Middle frontal gyrus (tissue), 1 donor: ENCODE data around the gene ITGA5.
A peak's percentile ranks its signal among the peaks of the same experiment; 100 is the strongest.

Source experiments
- DNase-seq: peaks from one replicate; pipeline ENCODE4 v3.0.0-alpha.2; 2015; ENCODE audit warnings: low spot score; ENCODE audit errors: extremely low spot score

Gene ITGA5

DNA sequence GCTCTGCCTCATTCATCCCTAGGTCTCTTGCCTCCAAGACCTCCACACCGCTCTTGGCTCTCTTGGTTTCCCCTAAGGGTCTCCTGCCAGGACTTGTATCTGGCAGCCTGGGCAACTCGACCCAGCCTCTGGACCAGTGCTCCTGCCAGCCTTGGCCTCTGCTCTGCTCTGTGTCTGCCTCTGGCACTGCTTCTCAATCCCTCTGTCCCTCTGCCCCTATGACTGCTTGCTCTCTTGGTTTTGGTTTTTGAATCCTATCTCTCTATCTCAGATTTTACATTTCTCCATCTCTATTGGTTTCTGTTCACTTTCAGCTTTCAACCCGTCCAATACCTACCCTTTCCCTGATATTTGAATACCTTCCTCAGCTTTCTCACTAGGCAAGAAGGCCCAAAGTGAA lies 6.3 kb downstream of the ITGA5 start:
- DNase-seq, result no peak

DNA sequence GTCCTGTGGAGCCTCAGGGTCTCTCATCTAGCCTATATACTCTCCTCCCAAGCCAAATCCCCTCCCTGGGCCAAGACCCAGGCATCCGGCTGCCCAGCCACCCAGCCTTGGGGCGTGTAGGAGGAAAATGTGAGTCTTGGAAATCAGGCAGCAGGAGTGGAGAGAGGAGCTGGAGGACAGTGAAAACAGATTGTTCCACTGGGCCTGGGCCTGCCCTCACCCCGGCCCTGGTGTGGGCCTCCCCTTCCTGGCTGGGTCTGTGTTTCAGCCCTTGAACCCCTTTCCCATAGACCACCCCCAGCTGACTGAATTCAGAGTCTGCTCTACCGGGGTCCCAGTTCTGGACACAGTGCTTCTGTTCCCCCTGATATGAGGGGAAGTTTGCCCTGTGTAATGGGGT lies 6.7 kb downstream of the ITGA5 start:
- DNase-seq, result no peak

- no peak for DNase-seq
Measured at GRCh38 chr12:54411391-54412241, 7.5 kb downstream of the ITGA5 start.

DNA sequence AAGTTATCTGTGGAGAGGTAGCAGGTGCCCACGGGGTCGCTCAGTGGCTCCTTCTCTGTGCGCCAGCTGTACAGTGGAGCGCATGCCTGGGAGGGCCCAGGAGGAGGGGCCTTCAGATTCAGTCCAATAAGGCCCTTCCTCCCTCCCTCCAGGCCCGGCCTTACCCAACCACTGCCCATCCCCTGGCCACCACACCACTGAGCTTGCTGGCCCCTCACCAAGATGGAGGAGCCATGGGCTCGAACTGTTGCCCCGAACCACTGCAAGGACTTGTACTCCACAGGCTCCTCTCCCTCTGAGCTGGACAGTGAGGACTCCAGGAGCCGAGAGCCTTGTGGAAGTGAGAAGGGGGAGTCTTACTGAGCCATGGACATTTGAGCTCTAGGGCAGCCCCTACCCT lies 9.8 kb downstream of the ITGA5 start:
- DNase-seq, result no peak

DNA sequence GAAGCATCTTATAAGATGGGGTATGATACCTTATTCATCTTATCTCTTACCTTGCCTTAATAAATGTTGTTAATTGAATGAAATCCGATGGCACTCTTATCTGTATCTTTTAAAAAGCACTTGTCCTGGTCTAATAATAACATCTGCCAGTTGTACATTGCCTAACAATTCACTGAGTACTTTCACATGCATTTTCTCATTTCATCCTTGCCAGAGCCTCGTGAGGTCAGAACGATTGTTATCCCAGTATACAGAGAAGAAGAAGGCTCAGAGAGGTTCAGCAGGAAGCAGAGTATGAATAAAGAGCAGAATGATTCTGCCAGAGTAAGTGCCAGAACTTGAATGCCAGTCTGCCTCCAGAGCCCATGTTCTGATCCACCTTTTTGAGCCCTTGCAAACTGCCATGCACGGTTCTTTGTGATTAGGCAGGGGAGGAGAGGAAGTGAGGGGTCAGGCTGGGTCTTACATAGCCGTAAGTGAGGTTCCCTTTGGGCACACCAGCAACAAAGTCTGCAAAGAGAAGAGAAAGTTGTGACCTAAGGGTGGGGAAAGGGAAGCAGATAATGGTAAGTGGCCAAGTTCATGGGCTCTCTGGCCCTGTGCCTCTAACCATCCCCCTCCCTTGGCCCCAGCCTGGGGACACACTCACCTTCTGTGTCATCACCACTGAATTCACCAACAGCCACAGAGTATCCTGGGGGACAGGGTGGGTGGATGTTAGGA lies 11.7 kb downstream of the ITGA5 start:
- no peak for DNase-seq

- no peak for DNase-seq
Measured at GRCh38 chr12:54405573-54405972, 13.5 kb downstream of the ITGA5 start.

DNA sequence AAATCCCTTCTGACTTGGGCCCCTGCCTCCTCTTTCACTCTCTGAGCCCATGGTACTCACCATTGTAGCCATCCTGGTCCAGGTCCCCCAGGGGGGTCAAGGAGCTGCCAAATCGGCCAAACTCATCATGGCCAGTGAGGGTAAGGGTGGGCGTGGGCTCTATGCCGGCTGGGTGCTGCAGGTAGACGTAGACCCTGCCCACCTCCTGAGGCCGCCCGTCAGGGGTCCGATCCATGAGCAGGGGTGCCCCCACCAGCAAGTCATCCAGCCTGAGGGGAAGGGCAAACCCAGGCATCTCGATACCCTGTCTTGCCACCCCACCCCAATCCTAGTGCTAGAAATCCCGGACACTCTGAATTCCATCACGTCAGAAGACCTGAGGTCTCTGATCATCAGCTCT lies 14.0 kb downstream of the ITGA5 start:
- DNase-seq, result no peak

GRCh38 chr12:54404061-54405004 lies 14.7 kb downstream of the ITGA5 start:
- DNase-seq, result no peak

GRCh38 chr12:54401119-54401518 lies 17.9 kb downstream of the ITGA5 start:
- no peak for DNase-seq

GRCh38 chr12:54398995-54399793 lies 19.9 kb downstream of the ITGA5 start:
- peak; percentile 74 for DNase-seq

- no peak for DNase-seq
Measured at GRCh38 chr12:54398218-54398617, 20.8 kb downstream of the ITGA5 start.

DNA sequence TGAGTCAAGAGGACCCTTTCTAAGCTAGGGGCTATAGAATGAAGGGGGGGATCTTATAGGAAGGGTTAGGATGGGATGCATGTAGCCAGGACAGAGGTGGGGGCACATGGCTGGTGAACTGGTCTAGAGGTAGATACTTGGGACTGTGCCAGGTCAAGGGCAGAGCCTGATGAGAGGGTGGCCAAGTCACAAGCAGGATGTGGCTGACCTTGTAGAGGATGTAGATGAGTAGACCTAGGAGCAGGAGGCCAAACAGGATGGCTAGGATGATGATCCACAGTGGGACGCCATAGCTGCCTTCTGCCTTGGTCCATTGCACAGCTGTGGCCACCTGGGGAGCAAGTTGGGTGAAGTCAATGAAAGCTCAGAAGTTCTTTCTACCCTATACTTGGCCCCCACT lies 21.9 kb downstream of the ITGA5 start:
- DNase-seq, result no peak

DNA sequence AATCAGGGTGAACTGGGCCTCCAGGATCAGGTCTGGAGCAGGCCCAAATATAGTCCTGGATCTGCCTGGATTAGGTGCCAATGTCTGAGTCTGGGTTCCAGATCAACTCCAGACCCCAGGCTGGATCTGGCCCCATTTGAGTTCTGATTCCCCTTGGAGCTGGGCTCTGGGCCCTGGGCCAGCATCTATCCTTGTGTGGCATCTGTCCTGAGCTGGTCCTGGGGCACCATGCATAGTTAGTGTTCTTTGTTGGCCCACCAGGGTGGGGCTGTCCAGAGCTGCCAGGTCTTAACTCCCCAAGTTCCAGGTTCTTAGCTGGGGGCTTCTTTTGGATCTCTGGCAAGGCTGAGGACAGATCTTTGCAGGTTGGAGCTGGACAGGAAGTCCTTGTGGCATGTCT lies 23.5 kb downstream of the ITGA5 start:
- DNase-seq, result no peak

- no peak for DNase-seq
Measured at GRCh38 chr12:54394986-54395385, 24.1 kb downstream of the ITGA5 start.

GRCh38 chr12:54394281-54394719 lies 24.8 kb downstream of the ITGA5 start:
- peak; percentile 60 for DNase-seq

DNA sequence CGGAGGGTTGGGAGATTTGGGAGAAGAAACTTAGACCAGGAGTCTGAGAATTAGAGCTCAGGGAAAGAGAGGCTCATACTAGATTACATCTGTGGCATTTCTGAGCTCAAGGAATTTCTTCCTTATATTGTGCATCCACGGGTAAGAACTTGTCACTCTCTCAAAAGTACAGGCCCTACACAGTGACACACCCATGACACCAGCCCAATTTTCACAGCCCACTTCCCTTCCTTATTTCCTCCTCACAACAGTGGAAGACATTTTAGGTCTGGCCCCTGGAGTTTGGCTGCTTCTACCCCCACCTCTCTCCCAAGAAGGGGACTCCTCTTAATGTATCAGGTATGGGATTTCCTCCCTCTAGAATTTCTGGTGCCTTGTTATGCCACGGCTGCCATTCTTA lies 25.3 kb downstream of the ITGA5 start:
- no peak for DNase-seq

DNA sequence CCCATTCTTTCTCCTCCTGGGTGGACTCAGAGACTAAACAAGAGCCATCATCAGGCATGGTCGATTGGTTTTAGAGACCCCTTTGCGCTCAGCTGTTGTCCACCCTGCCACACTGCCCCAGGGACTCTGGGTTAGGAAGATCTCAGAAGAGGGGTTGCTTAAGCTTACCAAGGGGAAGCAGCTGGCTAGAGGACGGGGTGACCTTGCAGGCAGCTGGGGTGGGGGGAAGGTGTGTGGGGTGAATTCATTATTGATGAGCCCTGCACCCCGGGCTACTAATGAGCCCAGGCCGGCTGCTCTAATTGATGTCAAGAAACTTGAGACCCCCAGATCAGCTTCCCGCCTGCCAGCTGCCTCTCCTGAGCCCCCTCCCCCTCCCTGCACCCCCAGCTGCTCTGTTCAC lies 25.9 kb downstream of the ITGA5 start:
- no peak for DNase-seq

- DNase-seq, result no peak
Measured at GRCh38 chr12:54392485-54393206, 26.4 kb downstream of the ITGA5 start.

GRCh38 chr12:54390668-54391551 lies 28.2 kb downstream of the ITGA5 start:
- no peak for DNase-seq
